Measurements from ENCODE around the gene GPBP1.

The GPBP1 gene

DNA sequence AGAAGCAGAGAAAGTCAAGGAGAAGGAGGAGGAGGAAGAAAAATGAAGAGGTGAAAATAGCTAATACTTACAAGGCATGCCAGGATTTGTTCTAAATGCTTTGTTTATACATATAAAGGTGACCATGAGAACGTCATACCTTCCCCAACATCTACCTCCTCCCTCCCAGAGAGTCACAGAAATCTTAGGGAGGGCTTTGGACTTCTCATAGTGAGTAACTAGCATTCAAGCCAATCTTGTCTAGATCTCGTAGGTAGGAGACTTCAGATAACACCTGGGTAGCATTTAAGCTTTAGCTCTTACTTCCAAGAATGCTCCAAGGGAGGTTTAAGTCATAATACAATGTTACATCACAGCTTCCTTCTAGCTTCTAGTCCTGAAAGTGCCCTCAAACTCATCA is 36.5 kb upstream of the GPBP1 start:
- no peak overlapping the region for H3K27ac ChIP-seq (ENCODE audit: low read depth, low read length)

DNA sequence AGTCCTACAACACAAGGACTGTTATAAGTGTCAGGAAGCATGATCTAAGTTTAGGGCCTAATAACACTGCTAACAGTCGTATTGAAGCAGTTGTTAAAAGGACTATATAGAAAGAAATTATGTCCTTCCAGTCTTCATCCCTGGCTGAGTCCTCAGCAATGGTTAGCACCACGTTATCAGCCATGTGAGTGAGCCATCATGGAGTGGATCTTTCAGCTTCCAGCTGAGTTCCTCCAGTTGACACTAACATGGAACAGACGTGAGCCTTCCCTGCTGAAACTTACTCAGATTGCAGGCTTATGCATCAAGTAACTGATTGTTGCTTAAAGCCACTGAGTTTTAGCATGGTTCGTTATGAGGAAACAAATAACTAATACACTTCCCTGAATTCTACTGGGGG is 21.5 kb upstream of the GPBP1 start:
- no peaks in the 10 kb centered on the region for H3K27me3 ChIP-seq (ENCODE audit: low read length)
- no peaks in the 10 kb centered on the region for H3K36me3 ChIP-seq (ENCODE audit: low read length)
- no peaks in the 10 kb centered on the region for H3K9me2 ChIP-seq (replicated peaks; ENCODE audit: insufficient read depth, low read length)
- no peaks in the 10 kb centered on the region for H3K9me3 ChIP-seq (ENCODE audit: insufficient read depth, low read length)
- H3K27ac ChIP-seq (ENCODE audit: low read depth, low read length), result no peak overlapping the region
- H3K79me2 ChIP-seq (ENCODE audit: insufficient read depth, low read length), result no peaks in the 10 kb centered on the region
- no peak overlapping the region for H2AFZ ChIP-seq (ENCODE audit: low read depth, low read length, severe bottlenecking)
- H3K9ac ChIP-seq (ENCODE audit: low read length), result no peak overlapping the region
- H3K4me2 ChIP-seq (ENCODE audit: low read depth, low read length, poor library complexity, severe bottlenecking), result no peak overlapping the region
- TF ChIP-seq EZH2phosphoT487 (conservative IDR thresholded peaks at IDR 0.05; ENCODE audit: low read length), result no peak
- TF ChIP-seq, protein P1, sequence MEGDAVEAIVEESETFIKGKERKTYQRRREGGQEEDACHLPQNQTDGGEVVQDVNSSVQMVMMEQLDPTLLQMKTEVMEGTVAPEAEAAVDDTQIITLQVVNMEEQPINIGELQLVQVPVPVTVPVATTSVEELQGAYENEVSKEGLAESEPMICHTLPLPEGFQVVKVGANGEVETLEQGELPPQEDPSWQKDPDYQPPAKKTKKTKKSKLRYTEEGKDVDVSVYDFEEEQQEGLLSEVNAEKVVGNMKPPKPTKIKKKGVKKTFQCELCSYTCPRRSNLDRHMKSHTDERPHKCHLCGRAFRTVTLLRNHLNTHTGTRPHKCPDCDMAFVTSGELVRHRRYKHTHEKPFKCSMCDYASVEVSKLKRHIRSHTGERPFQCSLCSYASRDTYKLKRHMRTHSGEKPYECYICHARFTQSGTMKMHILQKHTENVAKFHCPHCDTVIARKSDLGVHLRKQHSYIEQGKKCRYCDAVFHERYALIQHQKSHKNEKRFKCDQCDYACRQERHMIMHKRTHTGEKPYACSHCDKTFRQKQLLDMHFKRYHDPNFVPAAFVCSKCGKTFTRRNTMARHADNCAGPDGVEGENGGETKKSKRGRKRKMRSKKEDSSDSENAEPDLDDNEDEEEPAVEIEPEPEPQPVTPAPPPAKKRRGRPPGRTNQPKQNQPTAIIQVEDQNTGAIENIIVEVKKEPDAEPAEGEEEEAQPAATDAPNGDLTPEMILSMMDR (IDR thresholded peaks at IDR 0.05; ENCODE audit: insufficient read depth, low read length, poor library complexity, severe bottlenecking), result no peak
- no peaks in the 10 kb centered on the region for H3F3A ChIP-seq (ENCODE audit: insufficient read depth)
- no peak overlapping the region for H3K4me3 ChIP-seq (ENCODE audit: insufficient read depth, low read length, poor library complexity, severe bottlenecking)
- H4K20me1 ChIP-seq (ENCODE audit: low read depth, low read length), result no peaks in the 10 kb centered on the region

More for the DNA sequence above, 36.5 kb upstream of the GPBP1 start:
- Histone ChIP-seq H3K36me3 (ENCODE audit: low read length) (no peaks in the 10 kb centered on the region), H2AFZ (ENCODE audit: low read depth, low read length, severe bottlenecking) (no peak overlapping the region), H4K20me1 (ENCODE audit: low read depth, low read length) (no peaks in the 10 kb centered on the region), H3K9ac (ENCODE audit: low read length) (no peak overlapping the region), H3F3A (ENCODE audit: insufficient read depth) (no peaks in the 10 kb centered on the region), H3K9me3 (ENCODE audit: insufficient read depth, low read length) (no peaks in the 10 kb centered on the region), H3K79me2 (ENCODE audit: insufficient read depth, low read length) (no peaks in the 10 kb centered on the region), H3K4me3 (ENCODE audit: insufficient read depth, low read length, poor library complexity, severe bottlenecking) (no peak overlapping the region), H3K4me2 (ENCODE audit: low read depth, low read length, poor library complexity, severe bottlenecking) (no peak overlapping the region), H3K9me2 (replicated peaks; ENCODE audit: insufficient read depth, low read length) (no peaks in the 10 kb centered on the region), H3K27me3 (ENCODE audit: low read length) (no peaks in the 10 kb centered on the region)
- no peak for TF ChIP-seq EZH2phosphoT487 (conservative IDR thresholded peaks at IDR 0.05; ENCODE audit: low read length)
- TF ChIP-seq, protein P1 (IDR thresholded peaks at IDR 0.05; ENCODE audit: insufficient read depth, low read length, poor library complexity, severe bottlenecking), result no peak

DNA sequence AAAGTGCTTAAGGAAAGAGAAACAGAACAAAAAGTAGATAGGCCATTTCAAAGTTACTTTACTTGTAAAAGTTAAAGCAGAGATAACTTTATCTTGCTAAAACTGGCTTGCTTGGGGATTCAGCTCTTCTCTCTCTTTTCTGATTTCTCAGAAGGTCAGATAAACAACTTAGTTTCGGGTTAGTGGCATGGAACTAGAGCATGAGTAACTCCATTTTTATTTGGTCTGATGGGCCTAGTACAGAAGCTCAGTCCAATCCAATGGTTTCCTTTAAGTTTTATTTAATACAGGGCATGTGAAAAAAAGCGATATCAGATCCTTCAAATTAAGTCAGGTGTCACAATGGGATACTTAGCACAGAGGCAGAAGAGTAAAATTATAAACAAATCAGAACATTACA is 18.8 kb upstream of the GPBP1 start:
- H3K4me2 ChIP-seq (ENCODE audit: low read depth, low read length, poor library complexity, severe bottlenecking), result no peak overlapping the region
- H3F3A ChIP-seq (ENCODE audit: insufficient read depth), result no peaks in the 10 kb centered on the region
- H3K9me3 ChIP-seq (ENCODE audit: insufficient read depth, low read length), result no peaks in the 10 kb centered on the region
- no peak overlapping the region for H3K27ac ChIP-seq (ENCODE audit: low read depth, low read length)
- no peak overlapping the region for H2AFZ ChIP-seq (ENCODE audit: low read depth, low read length, severe bottlenecking)
- no peaks in the 10 kb centered on the region for H3K27me3 ChIP-seq (ENCODE audit: low read length)
- TF ChIP-seq, protein P1 (IDR thresholded peaks at IDR 0.05; ENCODE audit: insufficient read depth, low read length, poor library complexity, severe bottlenecking), result no peak
- no peak for TF ChIP-seq EZH2phosphoT487 (conservative IDR thresholded peaks at IDR 0.05; ENCODE audit: low read length)
- H3K9me2 ChIP-seq (replicated peaks; ENCODE audit: insufficient read depth, low read length), result no peaks in the 10 kb centered on the region
- no peak overlapping the region for H3K4me3 ChIP-seq (ENCODE audit: insufficient read depth, low read length, poor library complexity, severe bottlenecking)
- no peaks in the 10 kb centered on the region for H4K20me1 ChIP-seq (ENCODE audit: low read depth, low read length)
- no peaks in the 10 kb centered on the region for H3K36me3 ChIP-seq (ENCODE audit: low read length)
- no peaks in the 10 kb centered on the region for H3K79me2 ChIP-seq (ENCODE audit: insufficient read depth, low read length)
- H3K9ac ChIP-seq (ENCODE audit: low read length), result no peak overlapping the region
